ENCODE results near the gene CCNK. TPM values are rescaled to one million over a fixed set of nuclear protein-coding genes. Genes with fewer than 3 reads are reported as not detected.

The CCNK gene
- total and polyA plus RNA-seq, 5 donors from 2014 or later = 8.8 to 139 (median 22.3) TPM

- Mint-ChIP-seq H3K9me3 (no peaks in the 10 kb centered on the region), H3K4me3 (no peak overlapping the region), H3K36me3 (no peaks in the 10 kb centered on the region), H3K27me3 (no peaks in the 10 kb centered on the region), H3K4me1 (peaks cover 0 to 25% (median 5%) of the 10 kb centered on the region in 4 donors), H3K27ac (no peak overlapping the region)
- ATAC-seq (ENCODE audit: low read depth in 2 of 2) = no peak
- no peak overlapping the region for H3K4me3 ChIP-seq (ENCODE audit: low read depth, low read length)
- H3K4me1 ChIP-seq (ENCODE audit: control insufficient read depth, insufficient read depth, low read length, poor library complexity, severe bottlenecking) = no peaks in the 10 kb centered on the region
- DNase-seq = no peak
- no peaks in the 10 kb centered on the region for H3K36me3 ChIP-seq (ENCODE audit: control insufficient read depth, insufficient read depth, low read length)
- no peaks in the 10 kb centered on the region for H3K27me3 ChIP-seq (ENCODE audit: control insufficient read depth, insufficient read depth, low read length)
- H3K27ac ChIP-seq (ENCODE audit: insufficient read depth, low read length, poor library complexity, severe bottlenecking) = no peak overlapping the region
- H3K9me3 ChIP-seq (ENCODE audit: control insufficient read depth in 2 of 2, low read length in 2 of 2) = no peaks in the 10 kb centered on the region
These were observed 60.7 kb downstream of the CCNK start for GRCh38 chr14:99541677-99542470.

GRCh38 chr14:99542566-99542965, 61.4 kb downstream of the CCNK start:
- no peak for DNase-seq
- Mint-ChIP-seq H3K9me3 (no peaks in the 10 kb centered on the region), H3K36me3 (no peaks in the 10 kb centered on the region), H3K4me3 (no peak overlapping the region), H3K27ac (no peak overlapping the region), H3K27me3 (no peaks in the 10 kb centered on the region), H3K4me1 (peaks cover 0 to 25% (median 5%) of the 10 kb centered on the region in 4 donors)
- Histone ChIP-seq H3K27ac (ENCODE audit: insufficient read depth, low read length, poor library complexity, severe bottlenecking) (no peak overlapping the region), H3K27me3 (ENCODE audit: control insufficient read depth, insufficient read depth, low read length) (no peaks in the 10 kb centered on the region), H3K36me3 (ENCODE audit: control insufficient read depth, insufficient read depth, low read length) (no peaks in the 10 kb centered on the region), H3K4me1 (ENCODE audit: control insufficient read depth, insufficient read depth, low read length, poor library complexity, severe bottlenecking) (no peaks in the 10 kb centered on the region), H3K4me3 (ENCODE audit: low read depth, low read length) (no peak overlapping the region), H3K9me3 (ENCODE audit: control insufficient read depth in 2 of 2, low read length in 2 of 2) (no peaks in the 10 kb centered on the region)
- no peak for ATAC-seq (ENCODE audit: low read depth in 2 of 2)

GRCh38 chr14:99543370-99543769, 62.2 kb downstream of the CCNK start:
- no peaks in the 10 kb centered on the region for H3K27me3 Mint-ChIP-seq
- H3K36me3 ChIP-seq (ENCODE audit: control insufficient read depth, insufficient read depth, low read length) = no peaks in the 10 kb centered on the region
- ATAC-seq (ENCODE audit: low read depth in 2 of 2) (no peak), DNase-seq (no peak)
- no peaks in the 10 kb centered on the region for H3K9me3 ChIP-seq (ENCODE audit: control insufficient read depth in 2 of 2, low read length in 2 of 2)
- H3K27ac Mint-ChIP-seq = peak overlapping the region; percentile 47 to 72 (median 60)
- no peak overlapping the region for H3K27ac ChIP-seq (ENCODE audit: insufficient read depth, low read length, poor library complexity, severe bottlenecking)
- no peaks in the 10 kb centered on the region for H3K27me3 ChIP-seq (ENCODE audit: control insufficient read depth, insufficient read depth, low read length)
- no peaks in the 10 kb centered on the region for H3K4me1 ChIP-seq (ENCODE audit: control insufficient read depth, insufficient read depth, low read length, poor library complexity, severe bottlenecking)
- H3K4me1 Mint-ChIP-seq = peaks cover 0 to 25% (median 5%) of the 10 kb centered on the region in 4 donors
- H3K4me3 ChIP-seq (ENCODE audit: low read depth, low read length) = no peak overlapping the region
- no peaks in the 10 kb centered on the region for H3K36me3 Mint-ChIP-seq
- H3K9me3 Mint-ChIP-seq = no peaks in the 10 kb centered on the region
- no peak overlapping the region for H3K4me3 Mint-ChIP-seq

GRCh38 chr14:99543985-99544384, 62.8 kb downstream of the CCNK start:
- Histone ChIP-seq H3K4me3 (ENCODE audit: low read depth, low read length) (no peak overlapping the region), H3K27ac (ENCODE audit: insufficient read depth, low read length, poor library complexity, severe bottlenecking) (no peak overlapping the region), H3K36me3 (ENCODE audit: control insufficient read depth, insufficient read depth, low read length) (no peaks in the 10 kb centered on the region), H3K27me3 (ENCODE audit: control insufficient read depth, insufficient read depth, low read length) (no peaks in the 10 kb centered on the region), H3K9me3 (ENCODE audit: control insufficient read depth in 2 of 2, low read length in 2 of 2) (no peaks in the 10 kb centered on the region), H3K4me1 (ENCODE audit: control insufficient read depth, insufficient read depth, low read length, poor library complexity, severe bottlenecking) (no peaks in the 10 kb centered on the region)
- no peak for DNase-seq
- Mint-ChIP-seq H3K9me3 (no peaks in the 10 kb centered on the region), H3K4me3 (no peak overlapping the region), H3K36me3 (no peaks in the 10 kb centered on the region), H3K27ac (peak overlapping the region in 1 of 3 donors; percentile 60), H3K27me3 (no peaks in the 10 kb centered on the region), H3K4me1 (peaks cover 0 to 25% (median 5%) of the 10 kb centered on the region in 4 donors)
- ATAC-seq (ENCODE audit: low read depth in 2 of 2) = no peak

- H3K9me3 Mint-ChIP-seq = no peaks in the 10 kb centered on the region
- DNase-seq (no peak), ATAC-seq (ENCODE audit: low read depth in 2 of 2) (no peak)
- no peaks in the 10 kb centered on the region for H3K9me3 ChIP-seq (ENCODE audit: control insufficient read depth in 2 of 2, low read length in 2 of 2)
- no peaks in the 10 kb centered on the region for H3K36me3 Mint-ChIP-seq
- H3K4me1 ChIP-seq (ENCODE audit: control insufficient read depth, insufficient read depth, low read length, poor library complexity, severe bottlenecking) = no peaks in the 10 kb centered on the region
- H3K4me3 Mint-ChIP-seq = no peak overlapping the region
- H3K27me3 Mint-ChIP-seq = no peaks in the 10 kb centered on the region
- H3K4me1 Mint-ChIP-seq = peaks cover 0 to 25% (median 5%) of the 10 kb centered on the region in 4 donors
- H3K36me3 ChIP-seq (ENCODE audit: control insufficient read depth, insufficient read depth, low read length) = no peaks in the 10 kb centered on the region
- H3K27ac Mint-ChIP-seq = no peak overlapping the region
- H3K27ac ChIP-seq (ENCODE audit: insufficient read depth, low read length, poor library complexity, severe bottlenecking) = no peak overlapping the region
- H3K27me3 ChIP-seq (ENCODE audit: control insufficient read depth, insufficient read depth, low read length) = no peaks in the 10 kb centered on the region
- H3K4me3 ChIP-seq (ENCODE audit: low read depth, low read length) = no peak overlapping the region
These were observed 63.8 kb downstream of the CCNK start for GRCh38 chr14:99544991-99545390.

GRCh38 chr14:99545586-99545985, 64.4 kb downstream of the CCNK start:
- Mint-ChIP-seq H3K4me3 (no peak overlapping the region), H3K27ac (no peak overlapping the region), H3K9me3 (no peaks in the 10 kb centered on the region), H3K4me1 (peaks cover 0 to 25% (median 6%) of the 10 kb centered on the region in 4 donors), H3K27me3 (no peaks in the 10 kb centered on the region), H3K36me3 (no peaks in the 10 kb centered on the region)
- Histone ChIP-seq H3K4me3 (ENCODE audit: low read depth, low read length) (no peak overlapping the region), H3K36me3 (ENCODE audit: control insufficient read depth, insufficient read depth, low read length) (no peaks in the 10 kb centered on the region), H3K9me3 (ENCODE audit: control insufficient read depth in 2 of 2, low read length in 2 of 2) (no peaks in the 10 kb centered on the region), H3K4me1 (ENCODE audit: control insufficient read depth, insufficient read depth, low read length, poor library complexity, severe bottlenecking) (no peaks in the 10 kb centered on the region), H3K27me3 (ENCODE audit: control insufficient read depth, insufficient read depth, low read length) (no peaks in the 10 kb centered on the region), H3K27ac (ENCODE audit: insufficient read depth, low read length, poor library complexity, severe bottlenecking) (no peak overlapping the region)
- ATAC-seq (ENCODE audit: low read depth in 2 of 2) = no peak
- no peak for DNase-seq

- ATAC-seq (ENCODE audit: low read depth in 2 of 2) (no peak), DNase-seq (no peak)
- Mint-ChIP-seq H3K27ac (no peak overlapping the region), H3K4me1 (peaks cover 0 to 24% (median 7%) of the 10 kb centered on the region in 4 donors), H3K36me3 (no peaks in the 10 kb centered on the region), H3K27me3 (no peaks in the 10 kb centered on the region), H3K9me3 (no peaks in the 10 kb centered on the region), H3K4me3 (no peak overlapping the region)
- Histone ChIP-seq H3K4me3 (ENCODE audit: low read depth, low read length) (no peak overlapping the region), H3K27me3 (ENCODE audit: control insufficient read depth, insufficient read depth, low read length) (no peaks in the 10 kb centered on the region), H3K36me3 (ENCODE audit: control insufficient read depth, insufficient read depth, low read length) (no peaks in the 10 kb centered on the region), H3K9me3 (ENCODE audit: control insufficient read depth in 2 of 2, low read length in 2 of 2) (no peaks in the 10 kb centered on the region), H3K27ac (ENCODE audit: insufficient read depth, low read length, poor library complexity, severe bottlenecking) (no peak overlapping the region), H3K4me1 (ENCODE audit: control insufficient read depth, insufficient read depth, low read length, poor library complexity, severe bottlenecking) (no peaks in the 10 kb centered on the region)
These were observed 65.1 kb downstream of the CCNK start for GRCh38 chr14:99546234-99546879.

Measured in CD4-positive, CD25-positive, alpha-beta regulatory T cell (primary cell).